COLO829 (cell line): Measurements from ENCODE around the gene WDTC1.
"Not testable (repeated sequence)": the region's sequence is repeated elsewhere in the genome, so short reads cannot be mapped to it uniquely, and the experiment has no call there.

Experiments
- DNase-seq: peaks from one replicate; pipeline ENCODE4 v3.0.0; 2012; ENCODE audit warnings: low spot score

WDTC1 gene, protein sequence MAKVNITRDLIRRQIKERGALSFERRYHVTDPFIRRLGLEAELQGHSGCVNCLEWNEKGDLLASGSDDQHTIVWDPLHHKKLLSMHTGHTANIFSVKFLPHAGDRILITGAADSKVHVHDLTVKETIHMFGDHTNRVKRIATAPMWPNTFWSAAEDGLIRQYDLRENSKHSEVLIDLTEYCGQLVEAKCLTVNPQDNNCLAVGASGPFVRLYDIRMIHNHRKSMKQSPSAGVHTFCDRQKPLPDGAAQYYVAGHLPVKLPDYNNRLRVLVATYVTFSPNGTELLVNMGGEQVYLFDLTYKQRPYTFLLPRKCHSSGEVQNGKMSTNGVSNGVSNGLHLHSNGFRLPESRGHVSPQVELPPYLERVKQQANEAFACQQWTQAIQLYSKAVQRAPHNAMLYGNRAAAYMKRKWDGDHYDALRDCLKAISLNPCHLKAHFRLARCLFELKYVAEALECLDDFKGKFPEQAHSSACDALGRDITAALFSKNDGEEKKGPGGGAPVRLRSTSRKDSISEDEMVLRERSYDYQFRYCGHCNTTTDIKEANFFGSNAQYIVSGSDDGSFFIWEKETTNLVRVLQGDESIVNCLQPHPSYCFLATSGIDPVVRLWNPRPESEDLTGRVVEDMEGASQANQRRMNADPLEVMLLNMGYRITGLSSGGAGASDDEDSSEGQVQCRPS

DNA sequence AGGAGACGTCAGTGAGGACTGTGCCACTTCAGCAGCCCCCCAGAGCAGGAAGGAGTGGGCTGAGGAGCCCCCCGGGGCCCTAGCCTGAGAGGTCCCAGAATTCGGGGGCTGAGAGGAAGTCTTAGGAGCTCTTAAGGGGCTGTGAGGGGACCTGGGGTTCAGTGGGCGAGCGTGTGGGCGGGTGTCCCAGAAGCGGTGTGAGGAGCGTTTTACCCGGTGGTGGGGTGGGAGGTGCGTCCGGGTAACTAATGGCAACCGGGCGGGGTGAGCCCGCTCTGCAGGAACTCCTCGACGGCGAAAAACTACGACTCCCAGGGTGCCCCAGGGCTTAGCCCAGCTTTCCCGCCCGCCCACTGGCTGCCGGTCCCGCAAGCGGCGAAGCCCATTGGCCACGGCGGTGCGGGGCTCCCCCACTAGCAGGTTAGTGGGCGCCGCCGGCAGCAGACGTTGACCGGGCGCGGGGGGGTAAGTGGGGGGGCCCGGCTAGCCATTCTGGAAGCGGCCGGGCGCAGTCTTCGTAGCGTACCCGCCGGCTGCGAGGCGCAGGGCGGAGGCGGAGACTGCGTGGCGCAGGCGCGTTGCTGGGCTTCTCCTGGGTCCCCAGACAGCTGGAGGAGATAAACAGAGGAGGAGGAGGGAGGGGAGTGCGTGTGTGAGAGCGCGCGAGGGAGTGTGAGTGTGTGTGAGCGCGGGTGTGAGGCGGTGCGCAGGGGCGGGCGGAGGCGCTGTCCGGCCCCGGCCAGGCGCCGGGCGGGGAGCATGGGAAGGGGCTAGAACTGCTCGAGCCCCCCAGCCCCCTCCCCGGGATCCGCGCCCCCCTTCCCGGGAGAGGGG, at the start of gene WDTC1:
Gene WDTC1, plus strand, starts transcription at position 584 of the 834 bp plus-strand sequence. CDS start 26,423 bp downstream, outside the sequence.
- DNase-seq = peak; percentile 81

DNA sequence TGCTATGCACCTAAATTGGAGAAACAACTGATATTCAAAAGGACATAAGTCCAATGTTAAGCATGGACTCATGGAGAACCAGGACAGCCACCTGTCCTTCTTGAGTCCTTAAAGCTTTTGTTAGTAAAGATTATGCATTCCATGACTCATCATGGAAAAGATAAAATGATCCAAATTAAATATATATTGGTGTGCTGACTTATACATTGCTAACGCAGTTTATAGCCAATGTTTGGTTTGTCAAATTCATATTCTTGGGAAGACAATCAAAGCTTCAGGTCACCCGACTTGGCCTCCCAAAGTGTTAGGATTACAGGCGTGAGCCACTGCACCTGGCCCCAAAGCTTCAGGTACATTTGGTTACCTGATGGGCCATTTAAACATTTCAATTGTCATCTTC, 49.8 kb upstream of the WDTC1 start:
- not testable (repeated sequence) for DNase-seq

- no peak for DNase-seq
Measured at GRCh38 chr1:27192039-27192529, 42.3 kb upstream of the WDTC1 start.

- DNase-seq = no peak
Measured at GRCh38 chr1:27193194-27193593, 41.2 kb upstream of the WDTC1 start.

DNA sequence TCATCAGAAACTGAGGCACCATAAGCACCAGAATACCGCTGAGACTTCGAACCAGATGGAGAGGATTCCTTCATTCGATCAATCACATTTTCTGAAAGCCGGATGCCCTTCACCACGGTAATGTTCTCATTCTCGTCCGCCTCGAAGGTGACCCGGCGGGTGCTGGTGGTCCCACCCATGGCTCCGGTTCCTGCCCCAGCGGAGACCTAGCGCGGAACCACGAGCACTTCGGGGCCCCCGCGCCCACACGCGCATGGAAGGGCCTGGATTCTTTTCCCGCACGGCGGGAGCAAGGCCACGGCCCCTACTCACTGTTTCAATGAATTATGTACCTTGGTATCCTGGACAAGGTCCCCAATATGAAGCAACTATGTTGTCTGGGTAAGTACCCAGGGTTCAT, 33.1 kb upstream of the WDTC1 start:
- DNase-seq = no peak

DNA sequence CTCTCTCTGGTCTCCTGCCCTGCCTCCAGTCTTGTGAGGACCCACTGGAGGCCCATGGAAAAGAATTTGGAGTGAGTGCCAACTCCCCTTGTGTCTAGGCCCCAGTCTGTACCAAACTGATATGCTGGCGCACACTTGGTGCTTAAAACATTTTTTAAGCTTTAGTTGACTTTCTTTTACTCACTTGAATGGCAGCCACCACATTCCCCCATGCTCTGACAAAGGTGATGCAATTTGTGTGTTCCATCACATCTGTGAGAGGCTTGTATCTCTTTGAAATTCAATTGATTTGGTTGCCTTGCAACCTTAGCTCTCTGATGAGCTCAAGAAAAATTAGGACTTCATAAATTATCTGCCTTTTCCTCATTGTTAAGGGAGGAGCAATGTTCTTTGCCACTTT, 30.5 kb upstream of the WDTC1 start:
- no peak for DNase-seq

DNA sequence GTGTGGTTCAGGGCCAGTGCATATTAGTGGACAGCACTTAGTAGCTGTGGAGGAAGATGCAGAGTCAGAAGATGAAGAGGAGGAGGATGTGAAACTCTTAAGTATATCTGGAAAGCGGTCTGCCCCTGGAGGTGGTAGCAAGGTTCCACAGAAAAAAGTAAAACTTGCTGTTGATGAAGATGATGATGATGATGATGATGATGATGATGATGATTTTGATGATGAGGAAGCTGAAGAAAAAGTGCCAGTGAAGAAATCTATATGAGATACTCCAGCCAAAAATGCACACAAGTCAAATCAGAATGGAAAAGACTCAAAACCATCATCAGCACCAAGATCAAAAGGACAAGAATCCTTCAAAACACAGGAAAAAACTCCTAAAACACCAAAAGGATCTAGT, 27.2 kb upstream of the WDTC1 start:
- not testable (repeated sequence) for DNase-seq

DNA sequence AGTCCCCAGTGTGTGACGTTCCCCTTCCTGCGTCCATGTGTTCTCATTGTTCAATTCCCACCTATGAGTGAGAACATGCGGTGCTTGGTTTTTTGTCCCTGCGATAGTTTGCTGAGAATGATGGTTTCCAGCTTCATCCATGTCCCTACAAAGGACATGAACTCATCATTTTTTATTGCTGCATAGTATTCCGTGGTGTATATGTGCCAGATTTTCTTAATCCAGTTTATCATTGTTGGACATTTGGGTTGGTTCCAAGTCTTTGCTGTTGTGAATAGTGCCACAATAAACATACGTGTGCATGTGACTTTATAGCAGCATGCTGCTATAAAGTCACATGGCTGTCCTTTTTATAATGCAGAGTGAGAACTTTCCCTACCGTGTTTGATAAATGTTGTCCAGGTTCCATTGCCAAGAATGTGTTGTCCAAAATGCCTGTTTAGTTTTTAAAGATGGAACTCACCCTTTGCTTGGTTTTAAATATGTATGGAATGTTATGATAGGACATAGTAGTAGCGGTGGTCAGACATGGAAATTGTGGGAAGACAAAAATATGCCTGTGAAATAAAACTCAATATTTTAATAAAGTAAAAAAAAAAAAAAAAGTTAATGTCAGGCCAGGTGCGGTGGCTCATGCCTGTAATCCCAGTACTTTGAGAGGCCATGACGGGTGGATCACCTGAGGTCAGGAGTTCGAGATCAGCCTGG, 26.1 kb upstream of the WDTC1 start:
- DNase-seq = not testable (repeated sequence)

DNA sequence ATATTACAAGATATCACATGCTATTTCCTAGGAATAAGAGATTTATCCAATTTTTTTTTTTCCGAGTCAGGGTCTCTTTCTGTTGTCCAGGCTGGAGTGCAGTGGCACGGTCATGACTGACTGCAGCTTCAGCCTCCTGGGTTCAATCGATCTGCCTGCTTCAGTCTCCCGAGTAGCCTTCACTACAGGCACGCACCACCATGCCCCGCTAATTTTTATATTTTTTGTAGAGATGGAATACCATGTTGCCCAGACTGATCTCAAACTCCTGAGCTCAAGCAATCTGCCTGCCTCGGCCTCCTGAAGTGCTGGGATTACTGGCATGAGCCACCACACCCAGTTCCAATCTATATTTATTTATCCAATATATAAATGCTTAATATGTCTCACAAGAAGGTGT, 18.0 kb upstream of the WDTC1 start:
- no peak for DNase-seq

DNA sequence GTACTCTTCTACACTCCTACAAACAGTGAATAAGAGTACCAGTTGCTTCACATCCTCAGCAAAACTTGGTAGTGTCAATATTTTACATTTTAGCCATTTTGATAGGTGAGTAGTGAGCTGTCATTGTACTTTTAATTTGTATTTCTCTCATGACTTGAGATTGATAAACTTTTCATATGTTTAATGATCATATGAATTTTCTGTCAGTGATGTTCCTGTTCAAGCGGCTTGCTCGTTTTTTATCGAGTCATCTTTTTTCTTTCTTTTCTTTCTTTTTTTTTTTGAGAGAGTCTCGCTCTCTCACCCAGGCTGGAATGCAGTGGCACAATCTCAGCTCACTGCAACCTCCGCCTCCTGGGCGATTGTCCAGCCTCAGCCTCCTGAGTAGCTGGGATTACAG, 17.0 kb upstream of the WDTC1 start:
- DNase-seq = no peak

GRCh38 chr1:27218736-27219135, 15.7 kb upstream of the WDTC1 start:
- DNase-seq = no peak

DNA sequence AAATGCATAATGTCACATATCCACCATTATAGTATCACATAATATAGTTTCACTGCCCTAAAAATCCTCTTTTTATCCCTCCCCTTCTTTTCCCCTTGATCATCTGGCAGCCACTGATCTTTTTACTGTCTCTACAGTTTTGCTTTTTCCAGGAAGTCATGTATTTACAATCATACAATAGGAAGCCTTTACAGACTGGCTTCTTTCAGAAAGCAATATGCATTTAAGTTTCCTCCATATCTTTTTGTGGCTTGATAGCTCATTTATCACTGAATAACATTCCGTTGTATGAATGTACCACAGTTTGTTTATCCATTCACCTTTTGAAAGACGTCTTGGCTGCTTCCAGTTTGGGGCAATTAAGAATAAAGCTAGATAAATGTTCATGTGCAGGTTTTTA, 14.3 kb upstream of the WDTC1 start:
- no peak for DNase-seq

DNA sequence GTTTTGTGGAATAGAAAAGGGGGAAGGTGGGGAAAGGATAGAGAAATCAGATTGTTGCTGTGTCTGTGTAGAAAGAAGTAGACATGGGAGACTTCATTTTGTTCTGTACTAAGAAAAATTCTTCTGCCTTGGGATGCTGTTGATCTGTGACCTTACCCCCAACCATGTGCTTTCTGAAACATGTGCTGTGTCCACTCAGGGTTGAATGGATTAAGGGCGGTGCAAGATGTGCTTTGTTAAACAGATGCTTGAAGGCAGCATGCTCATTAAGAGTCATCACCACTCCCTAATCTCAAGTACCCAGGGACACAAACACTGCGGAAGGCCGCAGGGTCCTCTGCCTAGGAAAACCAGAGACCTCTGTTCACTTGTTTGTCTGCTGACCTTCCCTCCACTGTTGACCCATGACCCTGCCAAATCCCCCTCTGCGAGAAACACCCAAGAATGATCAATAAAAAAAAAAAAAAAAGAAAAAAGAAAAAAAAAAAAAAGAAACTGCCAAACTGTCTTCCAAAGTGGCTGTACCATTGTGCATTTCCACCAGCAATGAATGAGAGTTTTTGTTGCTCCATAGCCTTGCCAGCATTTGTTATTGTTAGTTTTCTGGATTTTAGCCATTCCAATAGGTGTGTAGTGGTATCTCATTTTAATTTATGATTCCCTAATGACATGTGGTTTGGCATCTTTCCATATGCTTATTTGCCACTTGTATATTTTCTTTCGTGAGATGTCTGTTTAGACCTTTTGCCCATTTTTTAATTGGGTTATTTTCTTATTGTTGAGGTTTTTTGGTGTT, 13.5 kb upstream of the WDTC1 start:
- DNase-seq = not testable (repeated sequence)

GRCh38 chr1:27225621-27226020, 8.8 kb upstream of the WDTC1 start:
- DNase-seq = no peak

DNA sequence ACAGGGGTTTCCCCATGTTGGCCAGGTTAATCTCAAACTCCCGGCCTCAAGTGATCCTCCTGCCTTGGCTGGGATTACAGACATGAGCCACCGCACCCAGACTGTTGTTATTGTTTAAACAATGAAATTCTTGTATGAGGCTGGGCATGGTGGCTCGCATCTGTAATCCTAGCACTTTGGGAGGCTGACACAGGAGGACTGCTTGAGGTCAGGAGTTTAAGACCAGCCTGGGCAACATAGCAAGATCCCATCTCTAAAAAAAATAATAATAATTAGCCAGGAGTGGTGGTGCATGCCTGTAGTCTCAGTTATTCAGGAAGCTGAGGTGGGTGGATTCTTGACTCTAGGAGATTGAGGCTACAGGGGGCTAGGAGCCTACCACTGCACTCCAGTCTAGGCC, 6.7 kb upstream of the WDTC1 start:
- no peak for DNase-seq

GRCh38 chr1:27233667-27234048, 774 bp upstream of the WDTC1 start:
- no peak for DNase-seq

- DNase-seq = no peak
Measured at GRCh38 chr1:27235827-27236226, 1.4 kb downstream of the WDTC1 start.

GRCh38 chr1:27237112-27237511, 2.7 kb downstream of the WDTC1 start:
- no peak for DNase-seq

GRCh38 chr1:27238032-27238431, 3.6 kb downstream of the WDTC1 start:
- no peak for DNase-seq

- no peak for DNase-seq
Measured at GRCh38 chr1:27241677-27242076, 7.2 kb downstream of the WDTC1 start.

DNA sequence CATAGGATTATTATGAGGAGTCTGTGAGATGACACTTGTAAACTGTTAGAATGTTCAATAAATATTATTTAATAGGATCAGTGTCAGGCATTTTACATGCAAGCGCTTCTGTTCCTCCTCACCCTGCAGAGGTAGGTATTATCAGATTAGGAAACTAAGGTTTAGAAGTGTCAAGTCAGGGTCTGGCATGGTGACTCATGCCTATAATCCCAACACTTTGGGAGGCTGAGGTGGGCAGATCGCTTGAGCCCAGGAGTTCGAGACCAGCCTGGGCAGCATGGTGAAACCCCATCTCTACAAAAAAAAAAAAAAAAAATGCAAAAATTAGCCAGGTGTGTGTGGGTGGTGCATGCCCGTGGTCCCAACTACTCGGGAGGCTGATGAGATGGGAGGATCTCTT, 9.2 kb downstream of the WDTC1 start:
- DNase-seq = not testable (repeated sequence)
